HG03565 (cell line): ENCODE results near the gene DALRD3.

Experiments used
- ATAC-seq: cut with Tn5 transposase; IDR thresholded peaks from one replicate; pipeline ENCODE4 v1.9.1; 2021; ENCODE audit warnings: mild to moderate bottlenecking, moderate library complexity; ENCODE audit not compliant: unreplicated experiment

DALRD3 gene

GRCh38 chr3:48982686-48983085, 35.7 kb downstream of the DALRD3 start:
- ATAC-seq = no peak

GRCh38 chr3:48982016-48982415, 36.4 kb downstream of the DALRD3 start:
- no peak for ATAC-seq

DNA sequence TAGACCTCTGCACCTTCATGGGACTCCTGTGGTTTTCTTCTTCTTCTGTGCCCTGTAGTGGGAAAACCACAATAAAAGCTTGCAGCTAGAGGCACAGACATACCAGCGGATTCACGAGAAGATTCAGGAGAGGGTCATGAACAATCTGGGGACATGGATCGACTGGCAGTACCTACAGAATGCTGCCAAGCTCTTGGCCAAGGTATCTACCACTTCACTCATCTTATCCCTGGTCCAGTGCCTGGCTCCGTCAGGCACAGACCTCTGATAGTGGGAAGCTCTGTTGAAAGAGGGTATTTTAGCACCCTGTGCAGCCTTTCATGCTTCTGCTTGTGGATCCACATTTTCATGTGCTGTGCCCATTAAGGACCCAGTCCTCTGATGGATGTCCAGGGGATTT, 38.1 kb downstream of the DALRD3 start:
- ATAC-seq = no peak

DNA sequence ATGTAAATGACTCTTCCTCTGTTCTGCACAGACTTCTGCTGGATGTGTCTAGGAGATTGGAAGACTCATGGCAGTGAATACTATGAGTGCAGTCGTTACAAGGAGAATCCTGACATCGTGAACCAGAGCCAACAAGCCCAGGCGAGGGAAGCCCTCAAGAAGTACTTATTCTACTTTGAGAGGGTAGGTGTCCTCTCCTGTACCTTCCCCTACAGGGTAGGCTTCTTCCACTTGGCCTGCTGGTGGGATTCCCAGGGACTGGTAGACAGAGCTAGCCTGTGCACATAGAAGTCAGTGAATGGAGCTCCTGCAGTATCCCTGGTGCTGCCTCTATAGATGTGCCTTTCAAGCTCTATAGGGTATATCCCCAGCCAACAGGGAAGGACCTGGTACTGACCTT, 38.9 kb downstream of the DALRD3 start:
- no peak for ATAC-seq

- no peak for ATAC-seq
These were observed 44.1 kb downstream of the DALRD3 start for GRCh38 chr3:48974076-48974864.

DNA sequence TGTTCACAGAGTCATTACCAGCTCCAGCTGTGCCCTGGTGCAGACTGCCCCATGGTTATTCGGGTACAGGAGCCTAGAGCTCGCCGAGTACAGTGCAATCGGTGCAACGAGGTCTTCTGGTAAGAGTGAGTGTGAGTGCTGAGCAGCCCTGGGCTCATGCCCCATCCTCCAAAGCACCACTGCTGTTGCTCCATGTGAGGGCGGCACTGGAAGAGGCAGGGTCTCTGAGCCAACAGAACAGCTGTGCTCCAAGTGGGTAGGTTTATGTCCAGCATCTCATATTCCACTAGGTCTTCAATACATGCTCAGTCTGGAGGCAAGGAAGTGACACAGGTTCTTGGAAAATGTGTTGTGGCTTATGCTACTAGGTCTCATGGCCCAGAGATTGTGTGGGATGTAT, 47.8 kb downstream of the DALRD3 start:
- no peak for ATAC-seq

DNA sequence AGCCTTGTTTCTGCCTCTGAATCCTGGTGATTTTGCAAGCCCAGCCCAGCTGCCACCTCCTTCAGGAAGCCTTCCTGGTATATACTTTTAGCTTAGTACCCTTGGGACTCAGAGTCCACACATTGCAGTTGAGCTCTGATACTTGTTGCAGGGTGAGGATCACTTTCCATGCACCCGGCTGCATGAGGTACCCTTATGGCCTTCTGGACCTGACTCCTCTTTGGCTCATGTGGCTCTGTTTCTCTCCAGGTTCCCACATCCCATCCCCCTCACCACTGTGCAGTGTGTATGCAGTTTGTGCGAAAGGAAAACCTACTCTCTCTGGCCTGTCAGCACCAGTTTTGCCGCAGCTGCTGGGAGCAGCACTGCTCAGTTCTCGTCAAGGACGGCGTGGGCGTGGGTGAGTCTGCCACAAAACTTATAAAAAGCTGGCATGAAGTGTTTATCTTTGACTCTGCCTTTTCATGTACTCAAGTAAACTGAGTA, 51.5 kb downstream of the DALRD3 start:
- no peak for ATAC-seq

GRCh38 chr3:48966367-48966766, 52.0 kb downstream of the DALRD3 start:
- ATAC-seq = no peak
